Naive thymus-derived CD8-positive, alpha-beta T cell (primary cell): ENCODE data around the gene COL23A1. TPM values are rescaled to one million over a fixed set of nuclear protein-coding genes. Genes with fewer than 3 reads are reported as not detected.
A peak's percentile ranks its signal among the peaks of the same experiment; 100 is the strongest.

Source experiments
- ATAC-seq, 2 donors: fragments of 150-1000 bp; cut with Tn5 transposase in 1 of 2; sonication (Bioruptor Pico), chemical (Tn5 transposase) in 1 of 2; 1 replicate in 1 of 2; 2 replicates in 1 of 2; pipeline ENCODE4 v1.10.0; 2021; ENCODE audit warnings: mild to moderate bottlenecking in 2 of 2, moderate library complexity in 2 of 2
- POLR2A ChIA-PET: fragments of 350-600 bp; sonication (Branson Sonifier 250); formaldehyde crosslinking; loops from one replicate; lab custom pipeline; 2021; ENCODE audit warnings: antibody characterized with exemption; lab: Charles Lee
- DNase-seq, 10 donors: peaks; one replicate each; pipeline versions ENCODE4 v3.0.0 to v3.0.0-alpha.2; 2020 to 2022
- H3K27ac Mint-ChIP-seq, 10 donors: one replicate each; pipeline ENCODE4 v1.8.0; 2020 to 2022; ENCODE audit warnings: mild to moderate bottlenecking in 10 of 10, mixed read lengths in 10 of 10, moderate library complexity in 4 of 10, inconsistent platforms in 1 of 10
- H3K27me3 Mint-ChIP-seq, 5 donors: one replicate each; pipeline ENCODE4 v1.8.0; 2021 to 2022; ENCODE audit warnings: mixed read lengths in 5 of 5
- H3K36me3 Mint-ChIP-seq, 3 donors: one replicate each; pipeline ENCODE4 v1.8.0; 2020 to 2022; ENCODE audit warnings: mixed read lengths in 3 of 3, mild to moderate bottlenecking in 2 of 3, inconsistent platforms in 1 of 3
- H3K4me1 Mint-ChIP-seq, 4 donors: one replicate each; pipeline ENCODE4 v1.8.0; 2021 to 2022; ENCODE audit warnings: mixed read lengths in 4 of 4
- H3K4me3 Mint-ChIP-seq, 10 donors: one replicate each; pipeline ENCODE4 v1.8.0; 2020 to 2022; ENCODE audit warnings: mild to moderate bottlenecking in 10 of 10, mixed read lengths in 10 of 10, moderate library complexity in 6 of 10, inconsistent platforms in 1 of 10
- H3K9me3 Mint-ChIP-seq, 9 donors: one replicate each; pipeline ENCODE4 v1.8.0; 2020 to 2022; ENCODE audit warnings: mixed read lengths in 9 of 9, mild to moderate bottlenecking in 3 of 9, inconsistent platforms in 1 of 9, moderate library complexity in 1 of 9
- polyA plus RNA-seq, 3 donors: library from polyadenylated mRNA; unstranded; fragments of 300-500 nt; fragmentation: Illumina TruSeq; gene quantifications; one replicate each; pipeline ENCODE4 v1.2.3, GENCODE V29; 2021
- total RNA-seq, 8 experiments: library from RNA in 2 of 8; stranded (reverse) in 2 of 8; gene quantifications; one replicate each; pipeline ENCODE4 v1.2.3 and lab custom pipeline; 2021 to 2026

COL23A1 gene
- total and polyA plus RNA-seq, 5 experiments from 2014 or later: 0.10 to 0.51 (median 0.16) TPM; not detected in 2

- no peak for ATAC-seq
- DNase-seq: no peak
- Mint-ChIP-seq H3K4me1 (peaks cover 45 to 82% (median 67%) of the 10 kb centered on the region in 4 donors), H3K4me3 (peak overlapping the region in 2 of 10 donors; percentile 3 to 39), H3K27me3 (no peaks in the 10 kb centered on the region), H3K36me3 (peaks cover 3 to 64% (median 28%) of the 10 kb centered on the region in 3 donors), H3K27ac (peak overlapping the region in 7 of 10 donors; percentile 22 to 73 (median 63)), H3K9me3 (no peaks in the 10 kb centered on the region)
- POLR2A ChIA-PET: interaction anchor here (0.8 kb wide), 1 partner anchor 24 kb away, joined by 4 read pairs; the partner anchor contains the start of gene HNRNPAB
Measured at GRCh38 chr5:178227929-178228328, 362.3 kb downstream of the COL23A1 start.

- Mint-ChIP-seq H3K4me3 (peak overlapping the region in 4 of 10 donors; percentile 5 to 49 (median 28)), H3K9me3 (no peaks in the 10 kb centered on the region)
Measured at GRCh38 chr5:178227138-178227659, 363.0 kb downstream of the COL23A1 start.

GRCh38 chr5:178225174-178225573 lies 365.0 kb downstream of the COL23A1 start:
- no peaks in the 10 kb centered on the region for H3K9me3 Mint-ChIP-seq
- peaks cover 3 to 71% (median 26%) of the 10 kb centered on the region in 3 donors for H3K36me3 Mint-ChIP-seq
- no peaks in the 10 kb centered on the region for H3K27me3 Mint-ChIP-seq
- H3K4me1 Mint-ChIP-seq: peaks cover 47 to 78% (median 66%) of the 10 kb centered on the region in 4 donors
- DNase-seq (no peak), ATAC-seq (no peak)
- H3K4me3 Mint-ChIP-seq: no peak overlapping the region
- H3K27ac Mint-ChIP-seq: peak overlapping the region in 4 of 10 donors; percentile 33 to 74 (median 54)
- POLR2A ChIA-PET: interaction anchor here (0.7 kb wide), 1 partner anchor 9 kb away, joined by 3 read pairs; no protein-coding TSS in a partner anchor

More at GRCh38 chr5:178227138-178227659, 363.0 kb downstream of the COL23A1 start:
- POLR2A ChIA-PET: interaction anchor here (1.7 kb wide), 1 partner anchor 17 kb away, joined by 4 read pairs; no protein-coding TSS in a partner anchor
- ATAC-seq: no peak
- Mint-ChIP-seq H3K27me3 (no peaks in the 10 kb centered on the region), H3K27ac (peak overlapping the region in 8 of 10 donors; percentile 41 to 87 (median 72)), H3K36me3 (peaks cover 3 to 64% (median 28%) of the 10 kb centered on the region in 3 donors), H3K4me1 (peaks cover 45 to 80% (median 66%) of the 10 kb centered on the region in 4 donors)
- no peak for DNase-seq

- ATAC-seq (no peak), DNase-seq (no peak)
- H3K36me3 Mint-ChIP-seq: peaks cover 2 to 71% (median 25%) of the 10 kb centered on the region in 3 donors
- H3K4me1 Mint-ChIP-seq: peaks cover 43 to 71% (median 60%) of the 10 kb centered on the region in 4 donors
- H3K9me3 Mint-ChIP-seq: no peaks in the 10 kb centered on the region
- no peaks in the 10 kb centered on the region for H3K27me3 Mint-ChIP-seq
- no peak overlapping the region for H3K4me3 Mint-ChIP-seq
- peak overlapping the region in 4 of 10 donors; percentile 13 to 74 (median 41) for H3K27ac Mint-ChIP-seq
- POLR2A ChIA-PET: interaction anchor here (0.7 to 1.6 kb wide), 2 partner anchors 8 to 20 kb away, joined by 3 to 5 read pairs; partner anchors contain the start of gene HNRNPAB
Measured at GRCh38 chr5:178224403-178224802, 365.8 kb downstream of the COL23A1 start.

- H3K4me1 Mint-ChIP-seq: peaks cover 41 to 65% (median 56%) of the 10 kb centered on the region in 4 donors
- DNase-seq (no peak), ATAC-seq (no peak)
- POLR2A ChIA-PET: interaction anchor here (1.6 kb wide), 1 partner anchor 20 kb away, joined by 5 read pairs; the partner anchor contains the start of gene HNRNPAB
- no peaks in the 10 kb centered on the region for H3K9me3 Mint-ChIP-seq
- no peaks in the 10 kb centered on the region for H3K27me3 Mint-ChIP-seq
- no peak overlapping the region for H3K4me3 Mint-ChIP-seq
- peak overlapping the region in 6 of 10 donors; percentile 17 to 65 (median 50) for H3K27ac Mint-ChIP-seq
- peaks cover 0 to 71% (median 22%) of the 10 kb centered on the region in 3 donors for H3K36me3 Mint-ChIP-seq
Measured at GRCh38 chr5:178223828-178224335, 366.3 kb downstream of the COL23A1 start.

- Mint-ChIP-seq H3K36me3 (peaks cover 0 to 72% (median 21%) of the 10 kb centered on the region in 3 donors), H3K4me3 (no peak overlapping the region), H3K9me3 (no peaks in the 10 kb centered on the region), H3K27ac (peak overlapping the region in 9 of 10 donors; percentile 3 to 91 (median 51)), H3K4me1 (peaks cover 38 to 60% (median 51%) of the 10 kb centered on the region in 4 donors), H3K27me3 (no peaks in the 10 kb centered on the region)
- POLR2A ChIA-PET: interaction anchor here (1.6 kb wide), 1 partner anchor 19 kb away, joined by 5 read pairs; the partner anchor contains the start of gene HNRNPAB
- ATAC-seq: no peak
- DNase-seq: no peak
Measured at GRCh38 chr5:178223196-178223773, 366.9 kb downstream of the COL23A1 start.

GRCh38 chr5:178222292-178222691 lies 367.9 kb downstream of the COL23A1 start:
- no peaks in the 10 kb centered on the region for H3K27me3 Mint-ChIP-seq
- peaks cover 30 to 50% (median 41%) of the 10 kb centered on the region in 4 donors for H3K4me1 Mint-ChIP-seq
- peaks cover 0 to 68% (median 16%) of the 10 kb centered on the region in 3 donors for H3K36me3 Mint-ChIP-seq
- POLR2A ChIA-PET: no interaction called here
- peak overlapping the region in 2 of 10 donors; percentile 22 to 96 for H3K27ac Mint-ChIP-seq
- DNase-seq: no peak
- ATAC-seq: no peak
- no peak overlapping the region for H3K4me3 Mint-ChIP-seq
- H3K9me3 Mint-ChIP-seq: no peaks in the 10 kb centered on the region

GRCh38 chr5:178221853-178222252 lies 368.3 kb downstream of the COL23A1 start:
- POLR2A ChIA-PET: no interaction called here

GRCh38 chr5:178221282-178221681 lies 368.9 kb downstream of the COL23A1 start:
- peaks cover 3 to 69% (median 10%) of the 10 kb centered on the region in 3 donors for H3K36me3 Mint-ChIP-seq
- H3K4me1 Mint-ChIP-seq: peaks cover 25 to 44% (median 37%) of the 10 kb centered on the region in 4 donors
- POLR2A ChIA-PET: no interaction called here
- no peak overlapping the region for H3K4me3 Mint-ChIP-seq
- no peaks in the 10 kb centered on the region for H3K27me3 Mint-ChIP-seq
- H3K27ac Mint-ChIP-seq: peak overlapping the region; percentile 20 to 96 (median 62)
- no peaks in the 10 kb centered on the region for H3K9me3 Mint-ChIP-seq
- ATAC-seq: peak; percentile 29 to 31
- no peak for DNase-seq

More at GRCh38 chr5:178221853-178222252, 368.3 kb downstream of the COL23A1 start:
- H3K27ac Mint-ChIP-seq: peak overlapping the region in 8 of 10 donors; percentile 28 to 96 (median 59)
- peak overlapping the region in 1 of 10 donors; percentile 16 for H3K4me3 Mint-ChIP-seq
- H3K36me3 Mint-ChIP-seq: peaks cover 0 to 68% (median 12%) of the 10 kb centered on the region in 3 donors
- no peak for DNase-seq
- peaks cover 28 to 45% (median 37%) of the 10 kb centered on the region in 4 donors for H3K4me1 Mint-ChIP-seq
- no peaks in the 10 kb centered on the region for H3K27me3 Mint-ChIP-seq
- ATAC-seq: no peak
- no peaks in the 10 kb centered on the region for H3K9me3 Mint-ChIP-seq

- POLR2A ChIA-PET: no interaction called here
- H3K27ac Mint-ChIP-seq: peak overlapping the region in 2 of 10 donors; percentile 16 to 59
Measured at GRCh38 chr5:178218827-178219226, 371.4 kb downstream of the COL23A1 start.

GRCh38 chr5:178218237-178218776 lies 371.9 kb downstream of the COL23A1 start:
- Mint-ChIP-seq H3K9me3 (no peaks in the 10 kb centered on the region), H3K4me1 (peaks cover 26 to 47% (median 41%) of the 10 kb centered on the region in 4 donors), H3K4me3 (no peak overlapping the region), H3K27ac (peak overlapping the region in 2 of 10 donors; percentile 16 to 59), H3K36me3 (peaks cover 5 to 84% (median 9%) of the 10 kb centered on the region in 3 donors), H3K27me3 (no peaks in the 10 kb centered on the region)
- ATAC-seq: no peak
- no peak for DNase-seq
- POLR2A ChIA-PET: interaction anchor here (1.0 to 1.4 kb wide), 2 partner anchors 14 to 21 kb away, joined by 4 to 6 read pairs; partner anchors contain the start of gene HNRNPAB

More at GRCh38 chr5:178218827-178219226, 371.4 kb downstream of the COL23A1 start:
- Mint-ChIP-seq H3K4me3 (no peak overlapping the region), H3K9me3 (no peaks in the 10 kb centered on the region), H3K4me1 (peaks cover 26 to 46% (median 40%) of the 10 kb centered on the region in 4 donors), H3K27me3 (no peaks in the 10 kb centered on the region), H3K36me3 (peaks cover 5 to 82% (median 9%) of the 10 kb centered on the region in 3 donors)
- no peak for ATAC-seq
- DNase-seq: no peak

GRCh38 chr5:178216779-178217178 lies 373.4 kb downstream of the COL23A1 start:
- Mint-ChIP-seq H3K27me3 (no peaks in the 10 kb centered on the region), H3K9me3 (no peaks in the 10 kb centered on the region), H3K27ac (peak overlapping the region in 3 of 10 donors; percentile 13 to 39 (median 26)), H3K36me3 (peaks cover 5 to 89% (median 8%) of the 10 kb centered on the region in 3 donors), H3K4me1 (peaks cover 22 to 46% (median 36%) of the 10 kb centered on the region in 4 donors), H3K4me3 (no peak overlapping the region)
- no peak for ATAC-seq
- DNase-seq: peak in 1 of 10 donors; percentile 52
- POLR2A ChIA-PET: interaction anchor here (1.0 to 2.0 kb wide), 3 partner anchors 8 to 12 kb away, joined by 3 to 7 read pairs (median 6); partner anchors contain the start of gene HNRNPAB
